ENCODE measurements around the gene NEDD8.

The NEDD8 gene

GRCh38 chr14:24232121-24232644 is at the start of gene NEDD8:
TSS of gene NEDD8 (minus strand) at chr14:24232367. CDS start at chr14:24232267, 100 bp downstream.
- peaks cover 31 to 39% of the 10 kb centered on the region in 2 experiments for H3K4me1 ChIP-seq (ENCODE audit: control insufficient read depth in 1 of 2, insufficient read depth in 1 of 2, low read depth in 1 of 2, low read length in 1 of 2)
- no peaks in the 10 kb centered on the region for H3K27me3 ChIP-seq
- peak within 1 kb of the TSS; percentile 98 for H3K27ac ChIP-seq
- TF ChIP-seq CTCF (IDR thresholded peaks at IDR 0.05) = no peak
- no peaks in the 10 kb centered on the region for H3K9me3 ChIP-seq
- H3K36me3 ChIP-seq = peaks cover 38% of the 10 kb centered on the region
- peak within 1 kb of the TSS; percentile 74 to 91 for H3K4me3 ChIP-seq (ENCODE audit: low read depth in 1 of 2, low read length in 1 of 2)

GRCh38 chr14:24281636-24282035 is 49.5 kb upstream of the NEDD8 start:
- H3K36me3 ChIP-seq = no peaks in the 10 kb centered on the region
- no peak overlapping the region for H3K4me3 ChIP-seq (ENCODE audit: low read depth in 1 of 2, low read length in 1 of 2)
- no peak for TF ChIP-seq CTCF (IDR thresholded peaks at IDR 0.05)
- peak overlapping the region; percentile 97 for H3K27ac ChIP-seq
- H3K4me1 ChIP-seq (ENCODE audit: control insufficient read depth in 1 of 2, insufficient read depth in 1 of 2, low read depth in 1 of 2, low read length in 1 of 2) = peaks cover 60 to 63% of the 10 kb centered on the region in 2 experiments
- no peaks in the 10 kb centered on the region for H3K27me3 ChIP-seq
- no peaks in the 10 kb centered on the region for H3K9me3 ChIP-seq

GRCh38 chr14:24280797-24281460 is 48.8 kb upstream of the NEDD8 start:
- peak overlapping the region; percentile 97 for H3K27ac ChIP-seq
- H3K9me3 ChIP-seq = no peaks in the 10 kb centered on the region
- no peak for TF ChIP-seq CTCF (IDR thresholded peaks at IDR 0.05)
- H3K4me3 ChIP-seq (ENCODE audit: low read depth in 1 of 2, low read length in 1 of 2) = no peak overlapping the region
- H3K4me1 ChIP-seq (ENCODE audit: control insufficient read depth in 1 of 2, insufficient read depth in 1 of 2, low read depth in 1 of 2, low read length in 1 of 2) = peaks cover 64 to 68% of the 10 kb centered on the region in 2 experiments
- H3K36me3 ChIP-seq = no peaks in the 10 kb centered on the region
- no peaks in the 10 kb centered on the region for H3K27me3 ChIP-seq

- Histone ChIP-seq H3K27ac (peak overlapping the region; percentile 97), H3K4me1 (ENCODE audit: control insufficient read depth in 1 of 2, insufficient read depth in 1 of 2, low read depth in 1 of 2, low read length in 1 of 2) (peaks cover 77 to 80% of the 10 kb centered on the region in 2 experiments)
Observed at GRCh38 chr14:24279301-24280186, 47.4 kb upstream of the NEDD8 start.

More at GRCh38 chr14:24279301-24280186, 47.4 kb upstream of the NEDD8 start:
- Histone ChIP-seq H3K9me3 (no peaks in the 10 kb centered on the region), H3K36me3 (no peaks in the 10 kb centered on the region), H3K4me3 (ENCODE audit: low read depth in 1 of 2, low read length in 1 of 2) (peak overlapping the region; percentile 12 to 24), H3K27me3 (no peaks in the 10 kb centered on the region)
- TF ChIP-seq CTCF (IDR thresholded peaks at IDR 0.05) = no peak

Measured in neutrophil (primary cell).